ENCODE data around the gene EVX1.

Gene EVX1

DNA sequence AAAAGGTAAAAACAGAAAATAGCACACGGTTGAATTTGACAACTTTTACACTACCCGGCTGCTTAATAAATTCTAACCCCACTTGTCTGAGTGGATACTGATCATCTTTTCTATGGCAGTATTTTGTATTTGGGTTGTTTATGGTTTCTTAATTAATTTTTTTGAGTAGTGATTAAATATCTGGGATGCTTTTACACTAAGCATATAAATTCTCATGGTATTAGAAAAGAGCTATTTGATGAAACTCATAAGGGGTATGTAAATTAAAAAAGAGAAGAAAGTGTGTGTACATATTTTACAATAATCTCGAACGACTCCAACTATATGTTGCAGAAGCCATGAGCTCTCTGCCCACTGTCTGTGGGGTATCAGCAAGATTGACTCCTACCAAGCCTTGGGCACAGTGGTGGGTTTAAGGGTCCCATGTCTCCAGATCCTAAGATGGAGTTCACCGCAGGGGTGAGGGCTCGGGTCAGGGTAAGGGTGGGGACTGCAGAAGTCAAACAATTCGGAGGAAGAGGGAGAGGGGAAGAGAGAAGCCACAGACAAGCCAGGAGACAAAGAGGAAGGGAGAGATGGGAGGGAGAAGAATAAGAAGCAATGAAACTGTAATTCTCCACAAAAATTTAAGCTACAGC, 35.1 kb upstream of the EVX1 start:
- no peaks in the 10 kb centered on the region for H3K9me3 ChIP-seq (ENCODE audit: control extremely low read depth in 1 of 5, control insufficient read depth in 4 of 5, insufficient read depth in 2 of 5, low read depth in 1 of 5, low read length in 4 of 5)
- 29% methylated on average over 3 of the region's 7 CpGs for WGBS (ENCODE audit: insufficient coverage)
- ChIA-PET POLR2A (no interaction called here), CTCF (interaction anchor here (1.0 to 2.4 kb wide), 10 partner anchors 9 to 814 kb away, joined by 3 to 13 read pairs (median 6); partner anchors contain the start of gene HOXA13)
- no peak for DNase-seq
- no peak overlapping the region for H3K4me3 ChIP-seq (ENCODE audit: control insufficient read depth in 1 of 7, extremely low read depth in 1 of 7, insufficient read depth in 4 of 7, low read depth in 2 of 7, low read length in 6 of 7)
- peaks cover 0 to 13% (median 12%) of the 10 kb centered on the region in 4 experiments for H3K4me1 ChIP-seq (ENCODE audit: control extremely low read depth in 1 of 4, control insufficient read depth in 4 of 4, insufficient read depth in 4 of 4, low read length in 3 of 4)
- peaks cover 27 to 100% (median 83%) of the 10 kb centered on the region in 5 experiments for H3K27me3 ChIP-seq (replicated peaks in 2 of 5; ENCODE audit: control insufficient read depth in 4 of 5, insufficient read depth in 5 of 5, low read length in 4 of 5)
- H3K36me3 ChIP-seq (ENCODE audit: control insufficient read depth in 4 of 4, insufficient read depth in 4 of 4, low read length in 3 of 4) = no peaks in the 10 kb centered on the region
- H3K27ac ChIP-seq (ENCODE audit: insufficient read depth in 1 of 2, low read depth in 1 of 2, low read length in 2 of 2, poor library complexity in 1 of 2, severe bottlenecking in 2 of 2) = no peak overlapping the region

GRCh38 chr7:27208998-27209397, 33.6 kb upstream of the EVX1 start:
- no peak for DNase-seq
- no peak overlapping the region for H3K4me3 ChIP-seq (ENCODE audit: control insufficient read depth in 1 of 7, extremely low read depth in 1 of 7, insufficient read depth in 4 of 7, low read depth in 2 of 7, low read length in 6 of 7)
- H3K36me3 ChIP-seq (ENCODE audit: control insufficient read depth in 4 of 4, insufficient read depth in 4 of 4, low read length in 3 of 4) = no peaks in the 10 kb centered on the region
- ChIA-PET POLR2A (no interaction called here), CTCF (interaction anchor here (0.6 to 2.4 kb wide), 11 partner anchors 10 to 1614 kb away, joined by 3 to 19 read pairs (median 3); partner anchors contain the start of gene HOXA13)
- H3K4me1 ChIP-seq (ENCODE audit: control extremely low read depth in 1 of 4, control insufficient read depth in 4 of 4, insufficient read depth in 4 of 4, low read length in 3 of 4) = peaks cover 0 to 21% (median 21%) of the 10 kb centered on the region in 4 experiments
- no peaks in the 10 kb centered on the region for H3K9me3 ChIP-seq (ENCODE audit: control extremely low read depth in 1 of 5, control insufficient read depth in 4 of 5, insufficient read depth in 2 of 5, low read depth in 1 of 5, low read length in 4 of 5)
- 80% methylated on average over 4 of the region's 4 CpGs for WGBS (ENCODE audit: insufficient coverage)
- H3K27ac ChIP-seq (ENCODE audit: insufficient read depth in 1 of 2, low read depth in 1 of 2, low read length in 2 of 2, poor library complexity in 1 of 2, severe bottlenecking in 2 of 2) = no peak overlapping the region
- peaks cover 27 to 100% (median 81%) of the 10 kb centered on the region in 5 experiments for H3K27me3 ChIP-seq (replicated peaks in 2 of 5; ENCODE audit: control insufficient read depth in 4 of 5, insufficient read depth in 5 of 5, low read length in 4 of 5)

DNA sequence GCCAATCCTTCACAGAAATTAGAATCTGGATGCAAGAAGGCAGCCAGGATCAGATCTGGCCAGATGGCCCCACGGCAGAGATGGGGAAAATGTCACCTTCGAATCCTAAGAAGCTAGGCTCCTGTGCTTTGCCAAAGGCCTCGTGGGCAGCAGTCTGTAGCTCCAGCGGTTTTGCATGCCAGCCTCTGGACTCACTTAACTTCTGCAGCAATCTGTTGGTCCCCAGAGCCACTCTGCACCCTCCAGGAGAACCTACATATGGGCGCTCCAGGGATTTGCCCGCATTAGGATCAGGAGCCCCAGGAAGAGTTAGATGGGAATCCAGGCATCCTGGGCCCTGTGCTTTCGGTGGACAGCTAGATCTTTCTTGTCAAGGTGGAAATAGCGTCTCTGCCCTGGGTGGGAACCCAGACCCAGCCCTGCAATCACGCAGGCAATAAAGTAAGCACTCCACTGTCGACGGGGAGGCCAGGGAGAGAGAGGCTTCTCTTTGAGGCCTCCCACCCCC, 32.6 kb upstream of the EVX1 start:
- DNase-seq = no peak
- Histone ChIP-seq H3K9me3 (ENCODE audit: control extremely low read depth in 1 of 5, control insufficient read depth in 4 of 5, insufficient read depth in 2 of 5, low read depth in 1 of 5, low read length in 4 of 5) (no peaks in the 10 kb centered on the region), H3K27ac (ENCODE audit: insufficient read depth in 1 of 2, low read depth in 1 of 2, low read length in 2 of 2, poor library complexity in 1 of 2, severe bottlenecking in 2 of 2) (no peak overlapping the region), H3K4me1 (ENCODE audit: control extremely low read depth in 1 of 4, control insufficient read depth in 4 of 4, insufficient read depth in 4 of 4, low read length in 3 of 4) (peaks cover 0 to 19% (median 17%) of the 10 kb centered on the region in 4 experiments), H3K27me3 (replicated peaks in 2 of 5; ENCODE audit: control insufficient read depth in 4 of 5, insufficient read depth in 5 of 5, low read length in 4 of 5) (peaks cover 27 to 100% (median 79%) of the 10 kb centered on the region in 5 experiments), H3K36me3 (ENCODE audit: control insufficient read depth in 4 of 4, insufficient read depth in 4 of 4, low read length in 3 of 4) (no peaks in the 10 kb centered on the region), H3K4me3 (ENCODE audit: control insufficient read depth in 1 of 7, extremely low read depth in 1 of 7, insufficient read depth in 4 of 7, low read depth in 2 of 7, low read length in 6 of 7) (no peak overlapping the region)
- 54% methylated on average over 8 of the region's 11 CpGs for WGBS (ENCODE audit: insufficient coverage)
- ChIA-PET CTCF (interaction anchor here (0.9 to 2.8 kb wide), 12 partner anchors 9 to 710 kb away, joined by 3 to 19 read pairs (median 4); partner anchors contain the start of gene HOXA13), POLR2A (no interaction called here)

- peaks cover 0 to 15% (median 12%) of the 10 kb centered on the region in 4 experiments for H3K4me1 ChIP-seq (ENCODE audit: control extremely low read depth in 1 of 4, control insufficient read depth in 4 of 4, insufficient read depth in 4 of 4, low read length in 3 of 4)
- H3K27me3 ChIP-seq (replicated peaks in 2 of 5; ENCODE audit: control insufficient read depth in 4 of 5, insufficient read depth in 5 of 5, low read length in 4 of 5) = peaks cover 26 to 100% (median 73%) of the 10 kb centered on the region in 5 experiments
- WGBS (ENCODE audit: insufficient coverage) = 6% methylated on average over 31 of the region's 32 CpGs
- ChIA-PET POLR2A (interaction anchor here (0.5 kb wide), 1 partner anchor 9 kb away, joined by 3 read pairs; no protein-coding TSS in a partner anchor), CTCF (interaction anchor here (0.5 to 2.8 kb wide), 18 partner anchors 8 to 714 kb away, joined by 3 to 19 read pairs (median 4); no protein-coding TSS in a partner anchor)
- H3K36me3 ChIP-seq (ENCODE audit: control insufficient read depth in 4 of 4, insufficient read depth in 4 of 4, low read length in 3 of 4) = no peaks in the 10 kb centered on the region
- H3K9me3 ChIP-seq (ENCODE audit: control extremely low read depth in 1 of 5, control insufficient read depth in 4 of 5, insufficient read depth in 2 of 5, low read depth in 1 of 5, low read length in 4 of 5) = no peaks in the 10 kb centered on the region
- H3K27ac ChIP-seq (ENCODE audit: insufficient read depth in 1 of 2, low read depth in 1 of 2, low read length in 2 of 2, poor library complexity in 1 of 2, severe bottlenecking in 2 of 2) = no peak overlapping the region
- peak in 2 of 3 donors; percentile 64 to 67 for DNase-seq
- peak overlapping the region in 3 of 7 experiments; percentile 27 to 44 (median 44) for H3K4me3 ChIP-seq (ENCODE audit: control insufficient read depth in 1 of 7, extremely low read depth in 1 of 7, insufficient read depth in 4 of 7, low read depth in 2 of 7, low read length in 6 of 7)
These were observed 32.0 kb upstream of the EVX1 start for GRCh38 chr7:27210441-27211083.

- ChIA-PET POLR2A (interaction anchor here (0.5 kb wide), 1 partner anchor 10 kb away, joined by 3 read pairs; no protein-coding TSS in a partner anchor), CTCF (interaction anchor here (0.5 to 2.8 kb wide), 21 partner anchors 8 to 786 kb away, joined by 3 to 19 read pairs (median 3); no protein-coding TSS in a partner anchor)
- Histone ChIP-seq H3K27ac (ENCODE audit: insufficient read depth in 1 of 2, low read depth in 1 of 2, low read length in 2 of 2, poor library complexity in 1 of 2, severe bottlenecking in 2 of 2) (no peak overlapping the region), H3K9me3 (ENCODE audit: control extremely low read depth in 1 of 5, control insufficient read depth in 4 of 5, insufficient read depth in 2 of 5, low read depth in 1 of 5, low read length in 4 of 5) (no peaks in the 10 kb centered on the region), H3K36me3 (ENCODE audit: control insufficient read depth in 4 of 4, insufficient read depth in 4 of 4, low read length in 3 of 4) (no peaks in the 10 kb centered on the region), H3K27me3 (replicated peaks in 2 of 5; ENCODE audit: control insufficient read depth in 4 of 5, insufficient read depth in 5 of 5, low read length in 4 of 5) (peaks cover 22 to 100% (median 68%) of the 10 kb centered on the region in 5 experiments), H3K4me3 (ENCODE audit: control insufficient read depth in 1 of 7, extremely low read depth in 1 of 7, insufficient read depth in 4 of 7, low read depth in 2 of 7, low read length in 6 of 7) (no peak overlapping the region), H3K4me1 (ENCODE audit: control extremely low read depth in 1 of 4, control insufficient read depth in 4 of 4, insufficient read depth in 4 of 4, low read length in 3 of 4) (peaks cover 0 to 15% (median 12%) of the 10 kb centered on the region in 4 experiments)
- 86% methylated on average over 1 of the region's 1 CpG for WGBS (ENCODE audit: insufficient coverage)
- no peak for DNase-seq
These were observed 31.5 kb upstream of the EVX1 start for GRCh38 chr7:27211084-27211446.

- Histone ChIP-seq H3K27ac (ENCODE audit: insufficient read depth in 1 of 2, low read depth in 1 of 2, low read length in 2 of 2, poor library complexity in 1 of 2, severe bottlenecking in 2 of 2) (no peak overlapping the region), H3K4me3 (ENCODE audit: control insufficient read depth in 1 of 7, extremely low read depth in 1 of 7, insufficient read depth in 4 of 7, low read depth in 2 of 7, low read length in 6 of 7) (no peak overlapping the region), H3K27me3 (replicated peaks in 2 of 5; ENCODE audit: control insufficient read depth in 4 of 5, insufficient read depth in 5 of 5, low read length in 4 of 5) (peaks cover 17 to 100% (median 66%) of the 10 kb centered on the region in 5 experiments), H3K4me1 (ENCODE audit: control extremely low read depth in 1 of 4, control insufficient read depth in 4 of 4, insufficient read depth in 4 of 4, low read length in 3 of 4) (peaks cover 0 to 15% (median 12%) of the 10 kb centered on the region in 4 experiments), H3K36me3 (ENCODE audit: control insufficient read depth in 4 of 4, insufficient read depth in 4 of 4, low read length in 3 of 4) (no peaks in the 10 kb centered on the region), H3K9me3 (ENCODE audit: control extremely low read depth in 1 of 5, control insufficient read depth in 4 of 5, insufficient read depth in 2 of 5, low read depth in 1 of 5, low read length in 4 of 5) (no peaks in the 10 kb centered on the region)
- POLR2A ChIA-PET = no interaction called here
- CTCF ChIA-PET = interaction anchor here (0.6 to 2.8 kb wide), 13 partner anchors 7 to 785 kb away, joined by 3 to 19 read pairs (median 4); no protein-coding TSS in a partner anchor
- no peak for DNase-seq
- WGBS (ENCODE audit: insufficient coverage) = 16% methylated on average over 3 of the region's 3 CpGs
These were observed 30.8 kb upstream of the EVX1 start for GRCh38 chr7:27211764-27212204.
